CD14-positive monocyte (primary cell): Measurements from ENCODE around the gene AKAP12. TPM values are rescaled to one million over a fixed set of nuclear protein-coding genes. Genes with fewer than 3 reads are reported as not detected.

Source experiments
- DNase-seq, 3 donors: peaks; one replicate each; pipeline ENCODE4 v3.0.0-alpha.2; 2011 to 2022
- H2AFZ ChIP-seq: 2 replicates; pipeline ENCODE4 v1.6.0; 2012; ENCODE audit warnings: mild to moderate bottlenecking, low read depth, low read length, inconsistent platforms; ENCODE audit not compliant: insufficient read depth, poor library complexity, severe bottlenecking
- H3K27ac ChIP-seq, 2 donors: 1 replicate in 1 of 2; 2 replicates in 1 of 2; pipeline ENCODE4 v1.5.1; 2012 to 2013; ENCODE audit warnings: low read length in 2 of 2, control low read depth in 1 of 2, inconsistent platforms in 1 of 2, low read depth in 1 of 2, mild to moderate bottlenecking in 1 of 2
- H3K27me3 ChIP-seq, 2 donors: one replicate each; pipeline versions ENCODE4 v1.6.0 to v1.6.1; 2011 to 2013; ENCODE audit warnings: low read length in 2 of 2; ENCODE audit not compliant: control insufficient read depth in 2 of 2, insufficient read depth in 2 of 2
- H3K36me3 ChIP-seq, 2 donors: replicated peaks in 1 of 2; 1 replicate in 1 of 2; 2 replicates in 1 of 2; pipeline versions ENCODE4 v1.5.1 to v1.6.1; 2012 to 2013; ENCODE audit warnings: low read length in 2 of 2, control low read depth in 1 of 2, inconsistent platforms in 1 of 2, mild to moderate bottlenecking in 1 of 2; ENCODE audit not compliant: insufficient read depth in 2 of 2, control insufficient read depth in 1 of 2
- H3K4me1 ChIP-seq, 2 donors: 1 replicate in 1 of 2; 2 replicates in 1 of 2; pipeline versions ENCODE4 v1.5.1 to v1.6.1; 2012 to 2013; ENCODE audit warnings: low read length in 2 of 2, control low read depth in 1 of 2, inconsistent platforms in 1 of 2, mild to moderate bottlenecking in 1 of 2, moderate library complexity in 1 of 2; ENCODE audit not compliant: insufficient read depth in 2 of 2, control insufficient read depth in 1 of 2
- H3K4me2 ChIP-seq: replicated peaks from 2 replicates; pipeline ENCODE3; 2012; ENCODE audit warnings: low read length, moderate library complexity, mild to moderate bottlenecking; ENCODE audit not compliant: poor library complexity, severe bottlenecking; ENCODE audit errors: extremely low read depth
- H3K4me3 ChIP-seq, 3 experiments: fragments of 200-600 bp in 1 of 3; sonication (generic) in 1 of 3; replicated peaks in 1 of 3; 1 replicate in 2 of 3; 2 replicates in 1 of 3; pipeline ENCODE4 v1.5.1; 2011 to 2013; ENCODE audit warnings: low read length in 3 of 3, mild to moderate bottlenecking in 3 of 3, control low read depth in 2 of 3, low read depth in 2 of 3, inconsistent platforms in 1 of 3, moderate library complexity in 1 of 3
- H3K79me2 ChIP-seq: 2 replicates; pipeline ENCODE4 v1.6.0; 2012; ENCODE audit warnings: mild to moderate bottlenecking, control low read depth, inconsistent platforms, low read length, moderate library complexity; ENCODE audit not compliant: insufficient read depth
- H3K9ac ChIP-seq: 2 replicates; pipeline ENCODE4 v1.6.0; 2017; ENCODE audit warnings: low read length, mild to moderate bottlenecking; ENCODE audit not compliant: insufficient read depth, poor library complexity, severe bottlenecking
- H3K9me3 ChIP-seq, 2 donors: replicated peaks in 1 of 2; 1 replicate in 1 of 2; 2 replicates in 1 of 2; pipeline versions ENCODE4 v1.5.1 to v1.6.1; 2012 to 2013; ENCODE audit warnings: low read length in 2 of 2, control low read depth in 1 of 2; ENCODE audit not compliant: control insufficient read depth in 1 of 2, insufficient read depth in 1 of 2
- H4K20me1 ChIP-seq: 2 replicates; pipeline ENCODE4 v1.6.0; 2012; ENCODE audit warnings: mild to moderate bottlenecking, low read length, control low read depth, moderate library complexity; ENCODE audit not compliant: insufficient read depth
- H3K27ac Mint-ChIP-seq, 7 donors: one replicate each; pipeline ENCODE4 v1.8.0; 2020; ENCODE audit warnings: mild to moderate bottlenecking in 7 of 7, mixed read lengths in 7 of 7, moderate library complexity in 6 of 7, inconsistent platforms in 2 of 7
- H3K27me3 Mint-ChIP-seq, 3 donors: one replicate each; pipeline ENCODE4 v1.8.0; 2021 to 2022; ENCODE audit warnings: low read depth in 3 of 3, mild to moderate bottlenecking in 3 of 3, mixed read lengths in 3 of 3, moderate library complexity in 3 of 3, inconsistent platforms in 1 of 3
- H3K36me3 Mint-ChIP-seq, 2 donors: one replicate each; pipeline ENCODE4 v1.8.0; 2020; ENCODE audit warnings: mixed read lengths in 2 of 2, inconsistent platforms in 1 of 2, mild to moderate bottlenecking in 1 of 2
- H3K4me1 Mint-ChIP-seq: one replicate; pipeline ENCODE4 v1.8.0; 2020; ENCODE audit warnings: mild to moderate bottlenecking, mixed read lengths
- H3K4me3 Mint-ChIP-seq, 2 donors: one replicate each; pipeline ENCODE4 v1.8.0; 2020; ENCODE audit warnings: mild to moderate bottlenecking in 2 of 2, mixed read lengths in 2 of 2, moderate library complexity in 1 of 2
- H3K9me3 Mint-ChIP-seq, 7 donors: one replicate each; pipeline ENCODE4 v1.8.0; 2020 to 2022; ENCODE audit warnings: mixed read lengths in 7 of 7, mild to moderate bottlenecking in 6 of 7, moderate library complexity in 6 of 7, inconsistent platforms in 2 of 7
- CTCF ChIP-seq: fragments of 200-600 bp; IDR thresholded peaks from one replicate; pipeline ENCODE4 v1.8.0; 2022; ENCODE audit warnings: antibody characterized with exemption, mild to moderate bottlenecking
- WGBS: methylation state at CpG from one replicate; pipeline ENCODE4 v1.1.5; 2013; ENCODE audit warnings: missing lambda C conversion rate; ENCODE audit not compliant: insufficient coverage; 5-methylcytosine and 5-hydroxymethylcytosine counted together
- intact Hi-C, 2 donors: fragments of 100-400 bp; cut with micrococcal nuclease; formaldehyde crosslinking; loops; one replicate each; pipeline versions ENCODE4 v1.15.0 to v1.15.1; 2023
- polyA plus RNA-seq, 3 donors: library from polyadenylated mRNA; depleted of rRNA in 1 of 3; unstranded in 2 of 3; stranded (reverse) in 1 of 3; fragments of 300-500 nt in 2 of 3; fragments of >200 nt in 1 of 3; fragmentation: Illumina TruSeq in 2 of 3; gene quantifications; 1 replicate in 2 of 3; 2 replicates in 1 of 3; pipeline ENCODE4 v1.2.3, GENCODE V29; 2012 to 2021

The AKAP12 gene
- polyA plus RNA-seq, 3 donors = 0.01 TPM; not detected in 2

- Histone ChIP-seq H3K4me2 (no peak overlapping the region), H3K9ac (no peak overlapping the region), H2AFZ (no peak overlapping the region), H3K36me3 (no peaks in the 10 kb centered on the region), H4K20me1 (no peaks in the 10 kb centered on the region), H3K27ac (no peak overlapping the region), H3K9me3 (no peaks in the 10 kb centered on the region), H3K79me2 (no peaks in the 10 kb centered on the region), H3K27me3 (no peaks in the 10 kb centered on the region), H3K4me3 (no peak overlapping the region), H3K4me1 (no peaks in the 10 kb centered on the region)
- Mint-ChIP-seq H3K27me3 (peaks cover 7 to 16% (median 15%) of the 10 kb centered on the region in 3 donors), H3K4me1 (no peaks in the 10 kb centered on the region), H3K36me3 (no peaks in the 10 kb centered on the region), H3K9me3 (no peaks in the 10 kb centered on the region), H3K27ac (no peak overlapping the region), H3K4me3 (no peak overlapping the region)
- no peak for TF ChIP-seq CTCF
- 100% methylated on average over 2 of the region's 4 CpGs for WGBS
- intact Hi-C loops = no loop called here
- DNase-seq = no peak
Measured at GRCh38 chr6:151275566-151275965, 35.8 kb downstream of the AKAP12 start.

- Histone ChIP-seq H3K4me2 (no peak overlapping the region), H3K27me3 (no peaks in the 10 kb centered on the region), H3K4me1 (no peaks in the 10 kb centered on the region), H3K9ac (no peak overlapping the region), H3K4me3 (no peak overlapping the region), H3K79me2 (no peaks in the 10 kb centered on the region), H3K36me3 (no peaks in the 10 kb centered on the region), H4K20me1 (no peaks in the 10 kb centered on the region), H3K9me3 (no peaks in the 10 kb centered on the region), H2AFZ (no peak overlapping the region), H3K27ac (no peak overlapping the region)
- Mint-ChIP-seq H3K27me3 (peaks cover 9 to 16% (median 15%) of the 10 kb centered on the region in 3 donors), H3K4me3 (no peak overlapping the region), H3K27ac (no peak overlapping the region), H3K9me3 (no peaks in the 10 kb centered on the region), H3K4me1 (no peaks in the 10 kb centered on the region), H3K36me3 (no peaks in the 10 kb centered on the region)
- no peak for DNase-seq
- intact Hi-C loops = no loop called here
- TF ChIP-seq CTCF = no peak
- 87% methylated on average over 3 of the region's 4 CpGs for WGBS
Measured at GRCh38 chr6:151276112-151276740, 36.5 kb downstream of the AKAP12 start.
